ENCODE data around the gene VSTM2B. TPM values are rescaled to one million over a fixed set of nuclear protein-coding genes. Genes with fewer than 3 reads are reported as not detected.

VSTM2B gene
- polyA plus RNA-seq, 6 donors from 2014 or later: not detected

Other genes with a start within 250 kb of the VSTM2B start
- gene POP4, start 80.3 kb downstream of the VSTM2B start, polyA plus RNA-seq (ENCODE audit: low read depth in 6 of 6): 100 to 1,000 TPM; 106 to 154 (median 137) TPM
- gene PLEKHF1, start 139.5 kb downstream of the VSTM2B start, polyA plus RNA-seq (ENCODE audit: low read depth in 6 of 6): 1 to 10 TPM; 1.9 to 5.8 (median 2.7) TPM
- gene C19orf12, start 189.3 kb downstream of the VSTM2B start, polyA plus RNA-seq (ENCODE audit: low read depth in 6 of 6): 10 to 100 TPM in 5 of 6 donors, 1 to 10 TPM in 1; 8.2 to 24.0 (median 15.3) TPM

Measured in naive B cell (primary cell).